RWPE1 (cell line): ENCODE data around the gene XRCC4.

Experiments used
- CTCF ChIA-PET: fragments of 350-600 bp; sonication (Branson Sonifier 250); formaldehyde crosslinking; extraction: SDS; loops from one replicate; lab custom pipeline; 2021; lab: Yijun Ruan, JAX
- POLR2A ChIA-PET: fragments of 400-600 bp; formaldehyde crosslinking; extraction: SDS; loops from one replicate; lab custom pipeline; 2020; ENCODE audit warnings: antibody characterized with exemption; ENCODE audit not compliant: low non-redundant PET; lab: Yijun Ruan, JAX
- DNase-seq: peaks from one replicate; pipeline ENCODE4 v3.0.0; 2012; ENCODE audit warnings: low spot score
- H3K27ac ChIP-seq: fragments of 450-650 bp; 2 replicates; pipeline ENCODE4 v1.5.1; 2017
- CTCF ChIP-seq: fragments of 450-650 bp; conservative IDR thresholded peaks from 2 replicates; pipeline ENCODE4 v1.5.1; 2017; ENCODE audit warnings: low read depth, mild to moderate bottlenecking

The XRCC4 gene

DNA sequence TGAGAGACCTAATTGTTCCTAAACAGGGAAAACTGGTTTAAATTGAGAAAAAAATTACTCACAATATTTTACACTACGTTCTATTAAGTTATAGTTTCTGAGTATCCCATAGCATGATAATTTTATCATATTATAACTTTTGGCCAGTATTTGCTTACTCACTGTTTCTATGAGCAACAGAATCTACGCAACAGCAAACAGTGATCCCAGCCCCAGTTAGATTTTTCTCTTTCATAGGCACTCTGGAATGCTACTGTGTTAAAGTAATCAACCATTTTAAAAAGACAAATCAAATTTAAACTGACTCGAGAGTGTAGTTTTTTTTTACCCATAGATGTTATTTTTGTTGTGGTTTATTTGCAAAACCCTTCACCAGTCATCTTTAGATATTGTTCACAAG, 107.2 kb downstream of the XRCC4 start:
- CTCF ChIA-PET, result interaction anchor here (0.5 to 0.6 kb wide), 2 partner anchors 10 to 417 kb away, joined by 3 read pairs; no protein-coding TSS in a partner anchor
- POLR2A ChIA-PET, result no interaction called here
- TF ChIP-seq CTCF, result no peak

DNA sequence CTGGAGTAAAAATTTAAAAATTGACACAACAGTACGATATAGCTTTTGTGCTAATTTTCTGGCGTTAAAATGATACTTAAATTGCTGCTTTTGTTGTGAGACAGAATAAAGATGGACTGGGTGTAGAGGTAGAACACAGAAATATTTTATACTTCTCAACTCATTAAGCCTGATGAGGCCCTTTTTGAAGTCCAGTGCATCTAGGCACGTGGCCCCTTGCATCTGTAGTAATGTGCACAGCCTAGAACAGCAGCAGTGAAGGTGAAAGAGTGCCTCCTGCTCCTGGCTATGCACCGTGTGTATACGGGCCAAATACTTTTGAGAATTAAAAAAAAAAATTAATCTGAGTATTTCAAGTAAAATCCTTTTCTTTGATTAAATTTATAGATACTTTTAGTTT, 115.6 kb downstream of the XRCC4 start:
- ChIA-PET POLR2A (no interaction called here), CTCF (no interaction called here)
- no peak for TF ChIP-seq CTCF
- DNase-seq, result no peak
- H3K27ac ChIP-seq, result no peak overlapping the region

More for the DNA sequence above, 107.2 kb downstream of the XRCC4 start:
- no peak for DNase-seq
- H3K27ac ChIP-seq, result no peak overlapping the region

DNA sequence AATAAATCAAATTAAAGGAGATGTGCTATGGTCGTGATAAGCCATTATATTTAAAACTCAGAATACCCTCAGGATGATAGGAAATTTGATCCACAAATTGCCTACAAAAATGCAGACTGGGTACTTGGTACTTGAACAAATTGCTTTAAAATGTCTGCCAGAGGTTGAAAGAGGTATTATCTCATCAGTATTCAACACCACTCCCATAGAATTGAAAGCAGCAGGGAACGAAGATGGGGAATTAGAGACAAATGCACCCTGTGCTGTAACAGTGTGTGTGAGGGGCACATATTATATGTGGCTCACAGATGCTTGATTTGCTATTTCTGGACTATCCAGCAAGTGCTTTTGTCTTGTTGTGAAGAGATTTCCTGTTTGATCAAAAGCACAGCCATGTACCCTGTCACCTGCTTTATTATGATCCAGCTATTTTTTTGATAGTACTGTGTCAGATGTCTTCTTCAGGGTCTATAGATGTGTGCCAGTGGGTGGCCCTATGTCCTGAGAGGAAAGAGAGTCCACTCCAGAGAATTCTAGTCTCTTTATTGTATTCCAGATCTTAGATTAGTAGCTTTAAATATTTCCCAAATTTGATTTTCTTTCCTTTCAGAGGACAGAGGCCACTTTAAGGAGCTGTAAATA, 120.1 kb downstream of the XRCC4 start:
- H3K27ac ChIP-seq, result no peak overlapping the region
- CTCF ChIA-PET, result interaction anchor here (0.6 kb wide), 1 partner anchor 19 kb away, joined by 3 read pairs; no protein-coding TSS in a partner anchor
- DNase-seq, result no peak
- no peak for TF ChIP-seq CTCF
- POLR2A ChIA-PET, result no interaction called here

GRCh38 chr5:83199126-83199525, 121.8 kb downstream of the XRCC4 start:
- no peak for TF ChIP-seq CTCF
- H3K27ac ChIP-seq, result no peak overlapping the region
- ChIA-PET POLR2A (no interaction called here), CTCF (interaction anchor here (0.6 kb wide), 1 partner anchor 59 kb away, joined by 3 read pairs; no protein-coding TSS in a partner anchor)
- no peak for DNase-seq

- ChIA-PET CTCF (no interaction called here), POLR2A (no interaction called here)
- no peak for TF ChIP-seq CTCF
- no peak for DNase-seq
- H3K27ac ChIP-seq, result no peak overlapping the region
Measured at GRCh38 chr5:83204651-83205050, 127.3 kb downstream of the XRCC4 start.

GRCh38 chr5:83209963-83210362, 132.6 kb downstream of the XRCC4 start:
- CTCF ChIA-PET, result interaction anchor here (0.7 to 0.9 kb wide), 4 partner anchors 43 to 772 kb away, joined by 3 read pairs; no protein-coding TSS in a partner anchor

More at GRCh38 chr5:83209963-83210362, 132.6 kb downstream of the XRCC4 start:
- no peak for DNase-seq
- POLR2A ChIA-PET, result no interaction called here
- no peak overlapping the region for H3K27ac ChIP-seq
- TF ChIP-seq CTCF, result no peak
